CD14-positive monocyte (primary cell): ENCODE measurements around the gene CARD16. TPM values are rescaled to one million over a fixed set of nuclear protein-coding genes. Genes with fewer than 3 reads are reported as not detected.

Experiments used
- DNase-seq, 3 donors: peaks; one replicate each; pipeline ENCODE4 v3.0.0-alpha.2; 2011 to 2022
- H2AFZ ChIP-seq: 2 replicates; pipeline ENCODE4 v1.6.0; 2012; ENCODE audit warnings: mild to moderate bottlenecking, low read depth, low read length, inconsistent platforms; ENCODE audit not compliant: insufficient read depth, poor library complexity, severe bottlenecking
- H3K27ac ChIP-seq, 2 donors: 1 replicate in 1 of 2; 2 replicates in 1 of 2; pipeline ENCODE4 v1.5.1; 2012 to 2013; ENCODE audit warnings: low read length in 2 of 2, control low read depth in 1 of 2, inconsistent platforms in 1 of 2, low read depth in 1 of 2, mild to moderate bottlenecking in 1 of 2
- H3K27me3 ChIP-seq, 2 donors: one replicate each; pipeline versions ENCODE4 v1.6.0 to v1.6.1; 2011 to 2013; ENCODE audit warnings: low read length in 2 of 2; ENCODE audit not compliant: control insufficient read depth in 2 of 2, insufficient read depth in 2 of 2
- H3K36me3 ChIP-seq, 2 donors: replicated peaks in 1 of 2; 1 replicate in 1 of 2; 2 replicates in 1 of 2; pipeline versions ENCODE4 v1.5.1 to v1.6.1; 2012 to 2013; ENCODE audit warnings: low read length in 2 of 2, control low read depth in 1 of 2, inconsistent platforms in 1 of 2, mild to moderate bottlenecking in 1 of 2; ENCODE audit not compliant: insufficient read depth in 2 of 2, control insufficient read depth in 1 of 2
- H3K4me1 ChIP-seq, 2 donors: 1 replicate in 1 of 2; 2 replicates in 1 of 2; pipeline versions ENCODE4 v1.5.1 to v1.6.1; 2012 to 2013; ENCODE audit warnings: low read length in 2 of 2, control low read depth in 1 of 2, inconsistent platforms in 1 of 2, mild to moderate bottlenecking in 1 of 2, moderate library complexity in 1 of 2; ENCODE audit not compliant: insufficient read depth in 2 of 2, control insufficient read depth in 1 of 2
- H3K4me2 ChIP-seq: replicated peaks from 2 replicates; pipeline ENCODE3; 2012; ENCODE audit warnings: low read length, moderate library complexity, mild to moderate bottlenecking; ENCODE audit not compliant: poor library complexity, severe bottlenecking; ENCODE audit errors: extremely low read depth
- H3K4me3 ChIP-seq, 3 experiments: fragments of 200-600 bp in 1 of 3; sonication (generic) in 1 of 3; replicated peaks in 1 of 3; 1 replicate in 2 of 3; 2 replicates in 1 of 3; pipeline ENCODE4 v1.5.1; 2011 to 2013; ENCODE audit warnings: low read length in 3 of 3, mild to moderate bottlenecking in 3 of 3, control low read depth in 2 of 3, low read depth in 2 of 3, inconsistent platforms in 1 of 3, moderate library complexity in 1 of 3
- H3K79me2 ChIP-seq: 2 replicates; pipeline ENCODE4 v1.6.0; 2012; ENCODE audit warnings: mild to moderate bottlenecking, control low read depth, inconsistent platforms, low read length, moderate library complexity; ENCODE audit not compliant: insufficient read depth
- H3K9ac ChIP-seq: 2 replicates; pipeline ENCODE4 v1.6.0; 2017; ENCODE audit warnings: low read length, mild to moderate bottlenecking; ENCODE audit not compliant: insufficient read depth, poor library complexity, severe bottlenecking
- H3K9me3 ChIP-seq, 2 donors: replicated peaks in 1 of 2; 1 replicate in 1 of 2; 2 replicates in 1 of 2; pipeline versions ENCODE4 v1.5.1 to v1.6.1; 2012 to 2013; ENCODE audit warnings: low read length in 2 of 2, control low read depth in 1 of 2; ENCODE audit not compliant: control insufficient read depth in 1 of 2, insufficient read depth in 1 of 2
- H4K20me1 ChIP-seq: 2 replicates; pipeline ENCODE4 v1.6.0; 2012; ENCODE audit warnings: mild to moderate bottlenecking, low read length, control low read depth, moderate library complexity; ENCODE audit not compliant: insufficient read depth
- H3K27ac Mint-ChIP-seq, 7 donors: one replicate each; pipeline ENCODE4 v1.8.0; 2020; ENCODE audit warnings: mild to moderate bottlenecking in 7 of 7, mixed read lengths in 7 of 7, moderate library complexity in 6 of 7, inconsistent platforms in 2 of 7
- H3K27me3 Mint-ChIP-seq, 3 donors: one replicate each; pipeline ENCODE4 v1.8.0; 2021 to 2022; ENCODE audit warnings: low read depth in 3 of 3, mild to moderate bottlenecking in 3 of 3, mixed read lengths in 3 of 3, moderate library complexity in 3 of 3, inconsistent platforms in 1 of 3
- H3K36me3 Mint-ChIP-seq, 2 donors: one replicate each; pipeline ENCODE4 v1.8.0; 2020; ENCODE audit warnings: mixed read lengths in 2 of 2, inconsistent platforms in 1 of 2, mild to moderate bottlenecking in 1 of 2
- H3K4me1 Mint-ChIP-seq: one replicate; pipeline ENCODE4 v1.8.0; 2020; ENCODE audit warnings: mild to moderate bottlenecking, mixed read lengths
- H3K4me3 Mint-ChIP-seq, 2 donors: one replicate each; pipeline ENCODE4 v1.8.0; 2020; ENCODE audit warnings: mild to moderate bottlenecking in 2 of 2, mixed read lengths in 2 of 2, moderate library complexity in 1 of 2
- H3K9me3 Mint-ChIP-seq, 7 donors: one replicate each; pipeline ENCODE4 v1.8.0; 2020 to 2022; ENCODE audit warnings: mixed read lengths in 7 of 7, mild to moderate bottlenecking in 6 of 7, moderate library complexity in 6 of 7, inconsistent platforms in 2 of 7
- CTCF ChIP-seq: fragments of 200-600 bp; IDR thresholded peaks from one replicate; pipeline ENCODE4 v1.8.0; 2022; ENCODE audit warnings: antibody characterized with exemption, mild to moderate bottlenecking
- WGBS: methylation state at CpG from one replicate; pipeline ENCODE4 v1.1.5; 2013; ENCODE audit warnings: missing lambda C conversion rate; ENCODE audit not compliant: insufficient coverage; 5-methylcytosine and 5-hydroxymethylcytosine counted together
- intact Hi-C, 2 donors: fragments of 100-400 bp; cut with micrococcal nuclease; formaldehyde crosslinking; loops; one replicate each; pipeline versions ENCODE4 v1.15.0 to v1.15.1; 2023
- polyA plus RNA-seq, 3 donors: library from polyadenylated mRNA; depleted of rRNA in 1 of 3; unstranded in 2 of 3; stranded (reverse) in 1 of 3; fragments of 300-500 nt in 2 of 3; fragments of >200 nt in 1 of 3; fragmentation: Illumina TruSeq in 2 of 3; gene quantifications; 1 replicate in 2 of 3; 2 replicates in 1 of 3; pipeline ENCODE4 v1.2.3, GENCODE V29; 2012 to 2021

Gene CARD16
- polyA plus RNA-seq, 3 donors: 294 to 731 (median 671) TPM

- Histone ChIP-seq H3K4me3 (no peak overlapping the region), H4K20me1 (peaks cover 31% of the 10 kb centered on the region), H2AFZ (no peak overlapping the region), H3K27ac (peak overlapping the region in 1 of 2 donors; percentile 49), H3K9me3 (no peaks in the 10 kb centered on the region), H3K9ac (no peak overlapping the region), H3K4me2 (no peak overlapping the region), H3K79me2 (peaks cover 30% of the 10 kb centered on the region), H3K36me3 (peaks cover 49 to 53% of the 10 kb centered on the region in 2 donors), H3K27me3 (no peaks in the 10 kb centered on the region), H3K4me1 (peaks cover 42 to 47% of the 10 kb centered on the region in 2 donors)
- no peak for DNase-seq
- Mint-ChIP-seq H3K4me3 (no peak overlapping the region), H3K27me3 (no peaks in the 10 kb centered on the region), H3K9me3 (peaks cover 0 to 6% (median 4%) of the 10 kb centered on the region in 7 donors), H3K27ac (peak overlapping the region in 4 of 7 donors; percentile 35 to 62 (median 52)), H3K36me3 (peaks cover 48 to 56% of the 10 kb centered on the region in 2 donors), H3K4me1 (peaks cover 50% of the 10 kb centered on the region)
- intact Hi-C loops: no loop called here
- no peak for TF ChIP-seq CTCF
- no CpG with 5 or more reads among the region's 1 CpG for WGBS
Measured at GRCh38 chr11:105024394-105024793, 20.7 kb downstream of the CARD16 start.

- H3K4me2 ChIP-seq: peak within 1 kb of the TSS; percentile 62
- H4K20me1 ChIP-seq: peaks cover 20% of the 10 kb centered on the region
- H3K36me3 Mint-ChIP-seq: peaks cover 36 to 44% of the 10 kb centered on the region in 2 donors
- H3K4me1 ChIP-seq: peaks cover 30 to 35% of the 10 kb centered on the region in 2 donors
- intact Hi-C loops: no loop called here
- H3K9me3 Mint-ChIP-seq: peaks cover 0 to 7% (median 4%) of the 10 kb centered on the region in 7 donors
- no peak for TF ChIP-seq CTCF
- peak; percentile 35 to 76 (median 70) for DNase-seq
- no peaks in the 10 kb centered on the region for H3K27me3 Mint-ChIP-seq
- peak within 1 kb of the TSS; percentile 65 to 87 (median 80) for H3K27ac Mint-ChIP-seq
- H3K9ac ChIP-seq: no peak within 1 kb of the TSS
- peak within 1 kb of the TSS; percentile 12 to 57 (median 47) for H3K4me3 ChIP-seq
- H3K36me3 ChIP-seq: peaks cover 37 to 40% of the 10 kb centered on the region in 2 donors
- H3K4me1 Mint-ChIP-seq: peaks cover 39% of the 10 kb centered on the region
- peak within 1 kb of the TSS; percentile 66 to 84 for H3K4me3 Mint-ChIP-seq
- H2AFZ ChIP-seq: no peak within 1 kb of the TSS
- no peaks in the 10 kb centered on the region for H3K27me3 ChIP-seq
- H3K79me2 ChIP-seq: peaks cover 17% of the 10 kb centered on the region
- no peaks in the 10 kb centered on the region for H3K9me3 ChIP-seq
- H3K27ac ChIP-seq: peak within 1 kb of the TSS in 1 of 2 donors; percentile 71
Measured at GRCh38 chr11:105023003-105023402, 22.1 kb downstream of the CARD16 start, which contains the start of gene CASP5. TSS of gene CASP5 (minus strand) at chr11:105023168. CDS start at chr11:105023136, 32 bp downstream.
